ENCODE results near the gene NUFIP2. TPM values are rescaled to one million over a fixed set of nuclear protein-coding genes. Genes with fewer than 3 reads are reported as not detected.

The NUFIP2 gene
- total and polyA plus RNA-seq, 2 experiments from 2014 or later = 5.2 to 30.9 TPM

DNA sequence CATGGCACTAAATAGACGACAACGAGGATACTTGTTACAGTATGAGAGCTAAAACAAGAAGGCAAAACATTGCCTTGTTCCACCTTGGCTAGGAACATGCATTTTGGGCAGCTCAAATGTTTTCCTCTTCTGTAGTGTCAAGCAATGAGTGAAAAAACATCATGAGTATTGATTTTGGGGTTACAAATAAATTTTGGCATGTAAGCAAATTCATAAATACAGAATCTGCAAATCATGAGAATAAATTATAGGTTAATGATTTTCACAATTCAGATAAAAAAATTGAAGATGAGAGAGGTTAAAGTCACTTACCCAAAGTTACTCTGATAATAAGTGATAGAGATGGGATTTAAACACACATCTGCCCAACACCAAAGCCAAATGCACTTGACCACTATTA is 28.4 kb upstream of the NUFIP2 start:
- H3K9me2 ChIP-seq (ENCODE audit: insufficient read depth) = no peaks in the 10 kb centered on the region
- no peak overlapping the region for H3K4me2 ChIP-seq (ENCODE audit: unreplicated experiment)
- no peak overlapping the region for H3K9ac ChIP-seq
- H3K36me3 ChIP-seq (ENCODE audit: low read depth) = no peaks in the 10 kb centered on the region
- no peaks in the 10 kb centered on the region for H3K27me3 ChIP-seq (replicated peaks; ENCODE audit: insufficient read depth)
- H3K9me3 ChIP-seq (ENCODE audit: low read depth) = no peaks in the 10 kb centered on the region
- DNase-seq = no peak
- 37 to 51% methylated on average over 2 of the region's 2 CpGs for WGBS, 2 experiments (ENCODE audit: low coverage in 1 of 2, low lambda C conversion rate in 2 of 2, missing lambda C conversion rate in 2 of 2)
- no peak overlapping the region for H2AFZ ChIP-seq
- TF ChIP-seq EZH2phosphoT487 (IDR thresholded peaks at IDR 0.05; ENCODE audit: insufficient read depth, low read depth) = no peak
- no peak for TF ChIP-seq EZH2 (IDR thresholded peaks at IDR 0.05; ENCODE audit: insufficient read depth, poor library complexity, severe bottlenecking)
- H4K20me1 ChIP-seq (ENCODE audit: insufficient read depth) = no peaks in the 10 kb centered on the region
- no peaks in the 10 kb centered on the region for H3K79me2 ChIP-seq (ENCODE audit: insufficient read depth)
- no peaks in the 10 kb centered on the region for H3K4me1 ChIP-seq (ENCODE audit: insufficient read depth)
- no peak overlapping the region for H3K4me3 ChIP-seq
- no peak overlapping the region for H3K27ac ChIP-seq
- no peaks in the 10 kb centered on the region for H3F3A ChIP-seq (ENCODE audit: insufficient read depth)
- in situ Hi-C loops (cut with MboI) = no loop called here

DNA sequence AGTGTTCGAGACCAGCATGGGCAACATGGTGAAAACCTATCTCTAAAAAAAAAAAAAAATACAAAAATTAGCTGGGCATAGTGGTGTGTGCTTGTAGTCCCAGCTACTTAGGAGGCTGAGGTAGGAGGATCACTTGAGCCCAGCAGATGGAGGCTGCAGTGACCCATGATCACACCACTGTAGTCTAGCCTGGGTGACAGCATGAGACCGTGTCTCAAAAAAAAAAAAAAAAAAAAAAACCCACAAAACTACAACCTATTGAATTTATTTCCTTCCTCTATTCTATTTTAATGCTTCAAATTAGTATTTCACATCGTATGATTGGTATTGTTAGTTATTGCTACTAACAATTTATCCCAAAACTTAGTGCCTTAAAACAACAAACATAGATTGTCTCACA is 9.4 kb upstream of the NUFIP2 start:
- H2AFZ ChIP-seq = no peak overlapping the region
- H3K27me3 ChIP-seq (replicated peaks; ENCODE audit: insufficient read depth) = no peaks in the 10 kb centered on the region
- WGBS, 2 experiments (ENCODE audit: low coverage in 1 of 2, low lambda C conversion rate in 2 of 2, missing lambda C conversion rate in 2 of 2) = 64 to 77% methylated on average over 3 of the region's 3 CpGs
- H3K27ac ChIP-seq = no peak overlapping the region
- H3K4me3 ChIP-seq = no peak overlapping the region
- H3K4me2 ChIP-seq (ENCODE audit: unreplicated experiment) = no peak overlapping the region
- in situ Hi-C loops (cut with MboI) = no loop called here
- no peaks in the 10 kb centered on the region for H3K4me1 ChIP-seq (ENCODE audit: insufficient read depth)
- H3F3A ChIP-seq (ENCODE audit: insufficient read depth) = no peaks in the 10 kb centered on the region
- no peaks in the 10 kb centered on the region for H3K79me2 ChIP-seq (ENCODE audit: insufficient read depth)
- no peak for DNase-seq
- TF ChIP-seq EZH2 (IDR thresholded peaks at IDR 0.05; ENCODE audit: insufficient read depth, poor library complexity, severe bottlenecking) (no peak), EZH2phosphoT487 (IDR thresholded peaks at IDR 0.05; ENCODE audit: insufficient read depth, low read depth) (no peak)
- no peaks in the 10 kb centered on the region for H3K9me2 ChIP-seq (ENCODE audit: insufficient read depth)
- no peaks in the 10 kb centered on the region for H3K9me3 ChIP-seq (ENCODE audit: low read depth)
- H4K20me1 ChIP-seq (ENCODE audit: insufficient read depth) = no peaks in the 10 kb centered on the region
- H3K36me3 ChIP-seq (ENCODE audit: low read depth) = no peaks in the 10 kb centered on the region
- H3K9ac ChIP-seq = no peak overlapping the region

GRCh38 chr17:29299031-29299430 is 5.1 kb upstream of the NUFIP2 start:
- DNase-seq = no peak
- in situ Hi-C loops (cut with MboI) = no loop called here

GRCh38 chr17:29295420-29295819 is 1.5 kb upstream of the NUFIP2 start:
- Histone ChIP-seq H2AFZ (no peak overlapping the region), H3K27ac (no peak overlapping the region), H3F3A (ENCODE audit: insufficient read depth) (peaks cover 27% of the 10 kb centered on the region), H3K9ac (no peak overlapping the region), H3K9me2 (ENCODE audit: insufficient read depth) (no peaks in the 10 kb centered on the region), H3K4me1 (ENCODE audit: insufficient read depth) (peaks cover 4% of the 10 kb centered on the region), H3K27me3 (replicated peaks; ENCODE audit: insufficient read depth) (no peaks in the 10 kb centered on the region), H4K20me1 (ENCODE audit: insufficient read depth) (peaks cover 10% of the 10 kb centered on the region; the same call in 1 of the 2 replicates), H3K4me3 (no peak overlapping the region), H3K9me3 (ENCODE audit: low read depth) (no peaks in the 10 kb centered on the region), H3K79me2 (ENCODE audit: insufficient read depth) (peaks cover 32% of the 10 kb centered on the region), H3K36me3 (ENCODE audit: low read depth) (no peaks in the 10 kb centered on the region), H3K4me2 (ENCODE audit: unreplicated experiment) (no peak overlapping the region)
- 85 to 86% methylated on average over 3 of the region's 3 CpGs for WGBS, 2 experiments (ENCODE audit: low coverage in 1 of 2, low lambda C conversion rate in 2 of 2, missing lambda C conversion rate in 2 of 2)
- DNase-seq = no peak
- TF ChIP-seq EZH2phosphoT487 (IDR thresholded peaks at IDR 0.05; ENCODE audit: insufficient read depth, low read depth) = no peak
- TF ChIP-seq EZH2 (IDR thresholded peaks at IDR 0.05; ENCODE audit: insufficient read depth, poor library complexity, severe bottlenecking) = no peak
- in situ Hi-C loops (cut with MboI) = no loop called here

More at GRCh38 chr17:29299031-29299430, 5.1 kb upstream of the NUFIP2 start:
- H3K27ac ChIP-seq = no peak overlapping the region
- H3K4me2 ChIP-seq (ENCODE audit: unreplicated experiment) = no peak overlapping the region
- H3K9ac ChIP-seq = no peak overlapping the region
- H3K4me1 ChIP-seq (ENCODE audit: insufficient read depth) = no peaks in the 10 kb centered on the region
- no peaks in the 10 kb centered on the region for H3K36me3 ChIP-seq (ENCODE audit: low read depth)
- no peak for TF ChIP-seq EZH2 (IDR thresholded peaks at IDR 0.05; ENCODE audit: insufficient read depth, poor library complexity, severe bottlenecking)
- no peak for TF ChIP-seq EZH2phosphoT487 (IDR thresholded peaks at IDR 0.05; ENCODE audit: insufficient read depth, low read depth)
- peaks cover 9% of the 10 kb centered on the region; the same call in 1 of the 2 replicates for H3F3A ChIP-seq (ENCODE audit: insufficient read depth)
- 90 to 91% methylated on average over 2 of the region's 2 CpGs for WGBS, 2 experiments (ENCODE audit: low coverage in 1 of 2, low lambda C conversion rate in 2 of 2, missing lambda C conversion rate in 2 of 2)
- no peaks in the 10 kb centered on the region for H3K9me3 ChIP-seq (ENCODE audit: low read depth)
- no peaks in the 10 kb centered on the region for H3K9me2 ChIP-seq (ENCODE audit: insufficient read depth)
- H3K4me3 ChIP-seq = no peak overlapping the region
- H2AFZ ChIP-seq = no peak overlapping the region
- H3K27me3 ChIP-seq (replicated peaks; ENCODE audit: insufficient read depth) = no peaks in the 10 kb centered on the region
- H3K79me2 ChIP-seq (ENCODE audit: insufficient read depth) = no peaks in the 10 kb centered on the region; the same call in 1 of the 2 replicates
- H4K20me1 ChIP-seq (ENCODE audit: insufficient read depth) = no peaks in the 10 kb centered on the region

GRCh38 chr17:29294580-29294900 is 592 bp upstream of the NUFIP2 start:
- Histone ChIP-seq H4K20me1 (ENCODE audit: insufficient read depth) (peaks cover 18% of the 10 kb centered on the region; the same call in 1 of the 2 replicates), H3K4me1 (ENCODE audit: insufficient read depth) (peaks cover 13% of the 10 kb centered on the region), H3K27ac (peak overlapping the region; percentile 94), H3F3A (ENCODE audit: insufficient read depth) (peaks cover 31% of the 10 kb centered on the region), H3K4me3 (peak overlapping the region; percentile 97), H3K9me3 (ENCODE audit: low read depth) (no peaks in the 10 kb centered on the region), H3K9ac (peak overlapping the region; percentile 92), H3K9me2 (ENCODE audit: insufficient read depth) (no peaks in the 10 kb centered on the region), H2AFZ (peak overlapping the region; percentile 84), H3K79me2 (ENCODE audit: insufficient read depth) (peaks cover 40% of the 10 kb centered on the region), H3K27me3 (replicated peaks; ENCODE audit: insufficient read depth) (no peaks in the 10 kb centered on the region), H3K36me3 (ENCODE audit: low read depth) (peaks cover 8% of the 10 kb centered on the region; the same call in 1 of the 2 replicates), H3K4me2 (ENCODE audit: unreplicated experiment) (peak overlapping the region; percentile 77)
- WGBS, 2 experiments (ENCODE audit: low coverage in 1 of 2, low lambda C conversion rate in 2 of 2, missing lambda C conversion rate in 2 of 2) = 1 to 2% methylated on average over 2 of the region's 2 CpGs
- DNase-seq = no peak
- TF ChIP-seq EZH2 (IDR thresholded peaks at IDR 0.05; ENCODE audit: insufficient read depth, poor library complexity, severe bottlenecking) = no peak
- TF ChIP-seq EZH2phosphoT487 (IDR thresholded peaks at IDR 0.05; ENCODE audit: insufficient read depth, low read depth) = no peak
- in situ Hi-C loops (cut with MboI) = no loop called here

Data from GM23248 (cell line).